H1 (cell line): Measurements from ENCODE around the gene VPS52. TPM values are rescaled to one million over a fixed set of nuclear protein-coding genes. Genes with fewer than 3 reads are reported as not detected.

ENCODE experiments used
- CTCF ChIA-PET: fragments of 300-600 bp; sonication (Branson Sonifier 250); formaldehyde crosslinking; loops from one replicate; lab custom pipeline; 2021; ENCODE audit not compliant: partially characterized antibody; lab: Charles Lee
- POLR2A ChIA-PET: fragments of 300-600 bp; sonication (Branson Sonifier 250); formaldehyde crosslinking; loops from one replicate; lab custom pipeline; 2021; ENCODE audit warnings: inconsistent platforms; ENCODE audit not compliant: partially characterized antibody; lab: Charles Lee
- DNase-seq, 2 experiments: peaks; one replicate each; pipeline versions ENCODE4 v3.0.0 to v3.0.0-alpha.2; 2010 to 2022; ENCODE audit warnings: low spot score in 2 of 2, low read depth in 1 of 2, mixed read lengths in 1 of 2
- FAIRE-seq: peaks from 2 replicates; lab custom pipeline; 2011; peaks lifted over from hg19 to GRCh38; lab: Jason Lieb, UNC
- H2AFZ ChIP-seq: 2 replicates; pipeline ENCODE4 v1.8.1; 2012; ENCODE audit warnings: low read length, inconsistent platforms
- H2AK5ac ChIP-seq: 2 replicates; pipeline ENCODE4 v1.6.1; 2013; ENCODE audit warnings: low read depth, low read length
- H2BK120ac ChIP-seq: replicated peaks from 2 replicates; pipeline ENCODE3; 2013; ENCODE audit warnings: low read depth, low read length, inconsistent platforms
- H2BK12ac ChIP-seq: 2 replicates; pipeline ENCODE4 v1.6.1; 2013; ENCODE audit warnings: low read depth, low read length
- H2BK15ac ChIP-seq: 2 replicates; pipeline ENCODE4 v1.6.1; 2013; ENCODE audit warnings: low read length
- H2BK20ac ChIP-seq: 2 replicates; pipeline ENCODE4 v1.6.1; 2013; ENCODE audit warnings: low read length
- H2BK5ac ChIP-seq: 2 replicates; pipeline ENCODE4 v1.6.1; 2013; ENCODE audit warnings: low read depth, low read length
- H3K14ac ChIP-seq: 2 replicates; pipeline ENCODE4 v1.6.1; 2013; ENCODE audit warnings: inconsistent platforms; ENCODE audit not compliant: insufficient read length
- H3K18ac ChIP-seq: 2 replicates; pipeline ENCODE4 v1.6.1; 2013; ENCODE audit warnings: low read length; ENCODE audit errors: extremely low read depth
- H3K23ac ChIP-seq: 2 replicates; pipeline ENCODE4 v1.6.1; 2013; ENCODE audit warnings: inconsistent platforms; ENCODE audit not compliant: insufficient read length
- H3K23me2 ChIP-seq: 2 replicates; pipeline ENCODE4 v1.6.1; 2013; ENCODE audit warnings: low read depth, low read length
- H3K27ac ChIP-seq: 2 replicates; pipeline ENCODE4 v1.6.1; 2011; ENCODE audit warnings: low read depth, low read length, inconsistent platforms
- H3K27me3 ChIP-seq, 4 experiments: replicated peaks in 1 of 4; 1 replicate in 1 of 4; 2 replicates in 3 of 4; pipeline versions ENCODE4 v1.6.1 to v1.8.1; 2011 to 2013; ENCODE audit warnings: low read length in 3 of 4, mild to moderate bottlenecking in 3 of 4, inconsistent platforms in 2 of 4, mixed read lengths in 2 of 4, moderate library complexity in 1 of 4; ENCODE audit not compliant: control insufficient read depth in 3 of 4, insufficient read depth in 3 of 4; ENCODE audit errors: extremely low read depth in 1 of 4
- H3K36me3 ChIP-seq, 4 experiments: 2 replicates each; pipeline versions ENCODE4 v1.6.1 to v1.8.1; 2011 to 2013; ENCODE audit warnings: mild to moderate bottlenecking in 4 of 4, low read length in 3 of 4, moderate library complexity in 2 of 4, control low read depth in 1 of 4, inconsistent platforms in 1 of 4; ENCODE audit not compliant: insufficient read depth in 4 of 4, control insufficient read depth in 2 of 4
- H3K4ac ChIP-seq: replicated peaks from 2 replicates; pipeline ENCODE3; 2013; ENCODE audit warnings: low read length, low read depth, mixed read lengths, inconsistent platforms; ENCODE audit not compliant: insufficient read length
- H3K4me1 ChIP-seq, 4 experiments: replicated peaks in 1 of 4; 1 replicate in 1 of 4; 2 replicates in 3 of 4; pipeline versions ENCODE4 v1.6.1 to v1.8.1; 2011 to 2013; ENCODE audit warnings: low read length in 3 of 4, inconsistent platforms in 2 of 4, mixed read lengths in 1 of 4; ENCODE audit not compliant: insufficient read depth in 4 of 4, control insufficient read depth in 3 of 4
- H3K4me2 ChIP-seq, 2 experiments: 2 replicates each; pipeline versions ENCODE4 v1.6.1 to v1.8.1; 2011 to 2013; ENCODE audit warnings: low read depth in 2 of 2, low read length in 2 of 2, control low read depth in 1 of 2, inconsistent platforms in 1 of 2, mild to moderate bottlenecking in 1 of 2; ENCODE audit not compliant: insufficient read depth in 1 of 2
- H3K4me3 ChIP-seq, 4 experiments: fragments of 200-600, 300-600 bp in 1 of 4; sonication (generic), shearing (Covaris generic), sonication (Bioruptor Twin) in 1 of 4; 2 replicates each; pipeline versions ENCODE4 v1.5.1 to v1.8.1; 2011 to 2016; ENCODE audit warnings: low read length in 4 of 4, low read depth in 3 of 4, control low read depth in 2 of 4, inconsistent platforms in 2 of 4, mild to moderate bottlenecking in 2 of 4, mixed read lengths in 1 of 4, moderate library complexity in 1 of 4; ENCODE audit not compliant: insufficient read depth in 2 of 4; ENCODE audit errors: extremely low read depth in 1 of 4
- H3K56ac ChIP-seq: replicated peaks from 2 replicates; pipeline ENCODE3; 2013; ENCODE audit warnings: low read depth, mild to moderate bottlenecking, mixed read lengths, low read length, inconsistent platforms; ENCODE audit not compliant: insufficient read length
- H3K79me1 ChIP-seq: 2 replicates; pipeline ENCODE4 v1.6.1; 2013; ENCODE audit warnings: low read depth, low read length, control low read depth
- H3K79me2 ChIP-seq, 2 experiments: 2 replicates each; pipeline versions ENCODE4 v1.6.1 to v1.8.1; 2012 to 2013; ENCODE audit warnings: low read length in 2 of 2, mild to moderate bottlenecking in 2 of 2, inconsistent platforms in 1 of 2; ENCODE audit not compliant: insufficient read depth in 2 of 2, control insufficient read depth in 1 of 2
- H3K9ac ChIP-seq, 4 experiments: replicated peaks in 1 of 4; 1 replicate in 1 of 4; 2 replicates in 3 of 4; pipeline versions ENCODE4 v1.6.1 to v1.8.1; 2011 to 2013; ENCODE audit warnings: low read depth in 3 of 4, low read length in 3 of 4, control low read depth in 2 of 4, mild to moderate bottlenecking in 2 of 4, moderate library complexity in 2 of 4, inconsistent platforms in 1 of 4; ENCODE audit errors: extremely low read depth in 1 of 4
- H3K9me3 ChIP-seq, 2 experiments: 2 replicates each; pipeline versions ENCODE4 v1.6.1 to v1.8.1; 2012 to 2013; ENCODE audit warnings: mild to moderate bottlenecking in 2 of 2, moderate library complexity in 2 of 2, control low read depth in 1 of 2, inconsistent platforms in 1 of 2, low read depth in 1 of 2, low read length in 1 of 2, mixed read lengths in 1 of 2; ENCODE audit not compliant: insufficient read depth in 2 of 2
- H4K20me1 ChIP-seq, 2 experiments: replicated peaks in 1 of 2; 2 replicates each; pipeline versions ENCODE3 to v1.8.1; 2011 to 2013; ENCODE audit warnings: inconsistent platforms in 2 of 2, low read length in 2 of 2, mild to moderate bottlenecking in 1 of 2; ENCODE audit not compliant: insufficient read depth in 2 of 2, control insufficient read depth in 1 of 2
- H4K5ac ChIP-seq: 2 replicates; pipeline ENCODE4 v1.6.1; 2013; ENCODE audit warnings: low read length, low read depth, mixed read lengths, inconsistent platforms; ENCODE audit not compliant: insufficient read length
- H4K8ac ChIP-seq: 2 replicates; pipeline ENCODE4 v1.8.0; 2013; ENCODE audit warnings: mild to moderate bottlenecking, moderate library complexity, low read length, inconsistent platforms; ENCODE audit not compliant: insufficient read depth; ENCODE audit errors: extremely low read depth
- H4K91ac ChIP-seq: replicated peaks from 2 replicates; pipeline ENCODE3; 2013; ENCODE audit warnings: low read length, mixed read lengths, inconsistent platforms; ENCODE audit not compliant: insufficient read length
- ATF2 ChIP-seq: IDR thresholded peaks from 2 replicates; pipeline ENCODE4 v1.6.1; 2012; ENCODE audit warnings: low read length, inconsistent platforms
- ATF3 ChIP-seq: IDR thresholded peaks from 2 replicates; pipeline ENCODE4 v1.6.1; 2011; ENCODE audit warnings: low read depth, mild to moderate bottlenecking, low read length; ENCODE audit not compliant: insufficient read depth
- CEBPB ChIP-seq: IDR thresholded peaks from 2 replicates; pipeline ENCODE4 v1.6.1; 2012; ENCODE audit warnings: low read depth, low read length
- JUND ChIP-seq: IDR thresholded peaks from 2 replicates; pipeline ENCODE4 v1.6.1; 2011; ENCODE audit warnings: mild to moderate bottlenecking, improper control_type of control experiment, low read length
- RBBP5 ChIP-seq: IDR thresholded peaks from 2 replicates; pipeline ENCODE4 v1.7.1; 2012; ENCODE audit warnings: low read depth, mild to moderate bottlenecking, inconsistent platforms, low read length, moderate library complexity, borderline replicate concordance
- SIN3A ChIP-seq, 2 experiments: IDR thresholded peaks in 1 of 2; conservative IDR thresholded peaks in 1 of 2; 2 replicates each; pipeline ENCODE4 v1.6.1; 2011 to 2012; ENCODE audit warnings: low read length in 2 of 2, improper control_type of control experiment in 1 of 2, low read depth in 1 of 2, mild to moderate bottlenecking in 1 of 2
- TAF1 ChIP-seq: IDR thresholded peaks from 2 replicates; pipeline ENCODE4 v1.6.1; 2011; ENCODE audit warnings: mild to moderate bottlenecking, low read depth, low read length
- YY1 ChIP-seq: IDR thresholded peaks from 2 replicates; pipeline ENCODE4 v1.6.1; 2011; ENCODE audit warnings: low read depth, mild to moderate bottlenecking, low read length
- WGBS, 2 experiments: shearing (Covaris generic) in 1 of 2; methylation state at CpG; one replicate each; pipeline versions ENCODE4 v1.1.6 to v1.1.7; 2013 to 2015; ENCODE audit warnings: low lambda C conversion rate in 2 of 2, mixed read lengths in 2 of 2, inconsistent platforms in 1 of 2, low coverage in 1 of 2, missing lambda C conversion rate in 1 of 2; ENCODE audit not compliant: insufficient replicate concordance in 2 of 2, insufficient coverage in 1 of 2, insufficient read length in 1 of 2; ENCODE audit errors: extremely low coverage in 1 of 2, missing lambda C conversion rate in 1 of 2; 5-methylcytosine and 5-hydroxymethylcytosine counted together
- polyA plus RNA-seq, 7 experiments: library from polyadenylated mRNA; depleted of rRNA in 3 of 7; stranded (reverse) in 5 of 7; unstranded in 2 of 7; fragments of >200 nt in 5 of 7; fragments of 200-250 nt in 2 of 7; gene quantifications; 1 replicate in 5 of 7; 2 replicates in 1 of 7; 4 replicates in 1 of 7; pipeline versions ENCODE4 v1.2.1 to v1.2.3, GENCODE V29; 2011 to 2013; ENCODE audit warnings: missing spikeins in 2 of 7, mixed read lengths in 2 of 7
- total RNA-seq: library from RNA; stranded (reverse); fragmentation: NEBNext Ultra II Directional; extraction: Animal tissue kit (Norgen Biotek cat#: 25700); gene quantifications from 2 replicates; pipeline ENCODE4 v1.2.1, GENCODE V29; 2021

The VPS52 gene
- total and polyA plus RNA-seq, 2 of the 8 experiments (the other 6 are each of a cell fraction or from before 2014, with no cell fraction given), result 36.5 to 86.3 TPM

- H2BK5ac ChIP-seq, result peak overlapping the region; percentile 69; the same call in 1 of the 2 replicates
- peak overlapping the region; percentile 36 for H4K91ac ChIP-seq
- peaks cover 0 to 5% of the 10 kb centered on the region in 2 experiments for H4K20me1 ChIP-seq
- H3K27me3 ChIP-seq, result no peaks in the 10 kb centered on the region
- H3K9me3 ChIP-seq, result no peaks in the 10 kb centered on the region
- H3K27ac ChIP-seq, result peak overlapping the region; percentile 79
- FAIRE-seq (no peak), DNase-seq (peak in 1 of 2 experiments; percentile 91)
- peaks cover 0 to 25% of the 10 kb centered on the region in 2 experiments; a peak in 2 of 4 replicates for H3K79me2 ChIP-seq
- H2BK20ac ChIP-seq, result no peak overlapping the region
- H3K56ac ChIP-seq, result peak overlapping the region; percentile 2
- no peak overlapping the region for H3K23ac ChIP-seq
- H2AK5ac ChIP-seq, result no peak overlapping the region
- H2BK12ac ChIP-seq, result 0 out of 2 replicates have a peak overlapping the region, but pooled peaks have one; percentile 71
- 3% methylated on average over 16 of the region's 16 CpGs; no CpG with 5 or more reads in 1 of the 2 experiments for WGBS, 2 experiments
- H3K79me1 ChIP-seq, result peaks cover 9% of the 10 kb centered on the region; the same call in 1 of the 2 replicates
- peak overlapping the region; percentile 69 to 91 (median 73) for H3K4me3 ChIP-seq
- peak overlapping the region; percentile 55 for H4K5ac ChIP-seq
- no peak overlapping the region for H3K14ac ChIP-seq
- peak overlapping the region; percentile 62 for H3K18ac ChIP-seq
- H3K4ac ChIP-seq, result no peak overlapping the region
- ChIA-PET POLR2A (interaction anchor here (0.8 to 16.7 kb wide), 10 partner anchors 8 to 326 kb away, joined by 3 to 337 read pairs (median 12); partner anchors contain the start of genes B3GALT4, PFDN6, RPS18 and TAPBP), CTCF (interaction anchor here (0.6 to 6.2 kb wide), 10 partner anchors 8 to 364 kb away, joined by 3 to 77 read pairs (median 3); partner anchors contain the start of genes B3GALT4, CUTA, PFDN6 and WDR46)
- H2BK120ac ChIP-seq, result no peak overlapping the region
- H3K23me2 ChIP-seq, result peaks cover 16% of the 10 kb centered on the region
- H2BK15ac ChIP-seq, result no peak overlapping the region
- H3K4me1 ChIP-seq, result peaks cover 0 to 6% (median 4%) of the 10 kb centered on the region in 4 experiments; a peak in 6 of 7 replicates
- peak overlapping the region; percentile 34 to 98 for H3K4me2 ChIP-seq
- H3K36me3 ChIP-seq, result peaks cover 2 to 6% (median 3%) of the 10 kb centered on the region in 4 experiments; a peak in 5 of 8 replicates
- 0 out of 2 replicates have a peak overlapping the region, but pooled peaks have one; percentile 71 for H2AFZ ChIP-seq
- peak overlapping the region; percentile 54 to 72 (median 59) for H3K9ac ChIP-seq
- peak overlapping the region; percentile 75; the same call in 1 of the 2 replicates for H4K8ac ChIP-seq
- no peak for TF ChIP-seq JUND
- TF ChIP-seq CEBPB, result no peak
- TF ChIP-seq YY1, result 0 out of 2 replicates have a peak, but pooled peaks have one; percentile 27
- TF ChIP-seq RBBP5, result 0 out of 2 replicates have a peak, but pooled peaks have one; percentile 67
- TF ChIP-seq ATF2, result peak; percentile 42; the same call in 1 of the 2 replicates
- no peak; a peak in 1 of 4 replicates for TF ChIP-seq SIN3A (conservative IDR thresholded peaks at IDR 0.05 in 1 of 2, IDR thresholded peaks at IDR 0.05 in 1 of 2; ENCODE audit: low read depth in 1 of 2, low read length in 2 of 2)
- peak; percentile 29; the same call in 1 of the 2 replicates for TF ChIP-seq TAF1
- peak; percentile 70 for TF ChIP-seq ATF3
These were observed 25.8 kb upstream of the VPS52 start for GRCh38 chr6:33297406-33297955.
